OCI-M1 (cell line): ENCODE results near the gene ODAD4.
"Not testable (repeated sequence)": the region's sequence is repeated elsewhere in the genome, so short reads cannot be mapped to it uniquely, and the experiment has no call there.

Source experiments
- DNase-seq: peaks from one replicate; lab custom pipeline; 2025; lab: John Stamatoyannopoulos, UW

Gene ODAD4

GRCh38 chr17:42002175-42002791, 71.9 kb downstream of the ODAD4 start:
- no peak for DNase-seq

- no peak for DNase-seq
These were observed 72.4 kb downstream of the ODAD4 start for GRCh38 chr17:42002792-42003301.

GRCh38 chr17:42005166-42005565, 74.7 kb downstream of the ODAD4 start:
- no peak for DNase-seq

- DNase-seq, result no peak
These were observed 78.8 kb downstream of the ODAD4 start for GRCh38 chr17:42009170-42009569.

GRCh38 chr17:42010266-42010680, 79.9 kb downstream of the ODAD4 start:
- not testable (repeated sequence) for DNase-seq

- peak; percentile 20 for DNase-seq
These were observed 80.6 kb downstream of the ODAD4 start for GRCh38 chr17:42010898-42011516.

GRCh38 chr17:42012363-42012762, 81.9 kb downstream of the ODAD4 start:
- not testable (repeated sequence) for DNase-seq

- DNase-seq, result not testable (repeated sequence)
These were observed 83.3 kb downstream of the ODAD4 start for GRCh38 chr17:42013740-42014139.
